H9 (cell line): Measurements from ENCODE around the gene CGGBP1. TPM values are rescaled to one million over a fixed set of nuclear protein-coding genes. Genes with fewer than 3 reads are reported as not detected.
A peak's percentile ranks its signal among the peaks of the same experiment; 100 is the strongest.

Experiments
- DNase-seq: peaks from one replicate; pipeline ENCODE4 v3.0.0-alpha.2; 2017
- H2AFZ ChIP-seq: one replicate; pipeline ENCODE4 v1.6.1; 2013; ENCODE audit warnings: mild to moderate bottlenecking, low read length, control low read depth, moderate library complexity
- H2AK5ac ChIP-seq: 2 replicates; pipeline ENCODE4 v1.6.1; 2013; ENCODE audit warnings: low read length, control low read depth, mixed read lengths; ENCODE audit not compliant: insufficient read length
- H2BK120ac ChIP-seq: one replicate; pipeline ENCODE4 v1.6.1; 2013; ENCODE audit warnings: low read depth, mild to moderate bottlenecking, low read length, control low read depth, inconsistent platforms; ENCODE audit not compliant: poor library complexity, severe bottlenecking
- H2BK12ac ChIP-seq: 2 replicates; pipeline ENCODE4 v1.6.1; 2013; ENCODE audit warnings: low read length, control low read depth, mixed read lengths, low read depth; ENCODE audit not compliant: insufficient read length
- H2BK15ac ChIP-seq: 2 replicates; pipeline ENCODE4 v1.6.1; 2013; ENCODE audit warnings: low read depth, low read length, control low read depth
- H2BK20ac ChIP-seq: one replicate; pipeline ENCODE4 v1.6.1; 2013; ENCODE audit warnings: low read depth, mild to moderate bottlenecking, low read length, control low read depth, inconsistent platforms; ENCODE audit not compliant: poor library complexity, severe bottlenecking
- H2BK5ac ChIP-seq: 2 replicates; pipeline ENCODE4 v1.6.1; 2013; ENCODE audit warnings: low read length, control low read depth, mixed read lengths; ENCODE audit not compliant: insufficient read length
- H3K14ac ChIP-seq: 2 replicates; pipeline ENCODE4 v1.6.1; 2013; ENCODE audit warnings: low read length, control low read depth; ENCODE audit not compliant: insufficient read depth
- H3K18ac ChIP-seq: 2 replicates; pipeline ENCODE4 v1.6.1; 2013; ENCODE audit warnings: low read depth, mild to moderate bottlenecking, mixed read lengths, low read length, control low read depth; ENCODE audit not compliant: insufficient read length
- H3K23ac ChIP-seq: 2 replicates; pipeline ENCODE4 v1.6.1; 2013; ENCODE audit warnings: low read length, control low read depth, mixed read lengths, low read depth; ENCODE audit not compliant: insufficient read length
- H3K23me2 ChIP-seq: 2 replicates; pipeline ENCODE4 v1.6.1; 2013; ENCODE audit warnings: low read depth, mild to moderate bottlenecking, mixed read lengths, low read length, control low read depth; ENCODE audit not compliant: insufficient read length, poor library complexity, severe bottlenecking
- H3K27ac ChIP-seq: 2 replicates; pipeline ENCODE4 v1.5.1; 2013; ENCODE audit warnings: low read length, control low read depth, mixed read lengths, low read depth; ENCODE audit not compliant: insufficient read length
- H3K27me3 ChIP-seq: 2 replicates; pipeline ENCODE4 v1.6.1; 2013; ENCODE audit warnings: low read length, control low read depth, inconsistent platforms; ENCODE audit not compliant: insufficient read depth
- H3K4ac ChIP-seq: 2 replicates; pipeline ENCODE4 v1.6.1; 2013; ENCODE audit warnings: low read depth, mild to moderate bottlenecking, control low read depth, inconsistent platforms, low read length, moderate library complexity
- H3K4me1 ChIP-seq: 2 replicates; pipeline ENCODE4 v1.6.1; 2013; ENCODE audit warnings: low read length, control low read depth, inconsistent platforms; ENCODE audit not compliant: insufficient read depth
- H3K4me2 ChIP-seq: 2 replicates; pipeline ENCODE4 v1.6.1; 2013; ENCODE audit warnings: low read length, control low read depth, mixed read lengths; ENCODE audit not compliant: insufficient read length, insufficient read depth
- H3K56ac ChIP-seq: 2 replicates; pipeline ENCODE4 v1.6.1; 2013; ENCODE audit warnings: low read depth, mild to moderate bottlenecking, mixed read lengths, low read length, control low read depth; ENCODE audit not compliant: insufficient read length
- H3K79me1 ChIP-seq: 2 replicates; pipeline ENCODE4 v1.6.1; 2013; ENCODE audit warnings: low read depth, mild to moderate bottlenecking, moderate library complexity, low read length, control low read depth, inconsistent platforms; ENCODE audit not compliant: insufficient read depth, poor library complexity, severe bottlenecking
- H3K79me2 ChIP-seq: 2 replicates; pipeline ENCODE4 v1.6.1; 2013; ENCODE audit warnings: low read length, control low read depth, inconsistent platforms; ENCODE audit not compliant: insufficient read depth
- H3K9ac ChIP-seq: 2 replicates; pipeline ENCODE4 v1.6.1; 2013; ENCODE audit warnings: low read length, control low read depth, mixed read lengths; ENCODE audit not compliant: insufficient read length; ENCODE audit errors: extremely low read depth
- H3K9me3 ChIP-seq: one replicate; pipeline ENCODE4 v1.6.1; 2013; ENCODE audit warnings: low read depth, low read length, inconsistent platforms; ENCODE audit not compliant: control insufficient read depth
- H3T11ph ChIP-seq: one replicate; pipeline ENCODE4 v1.6.1; 2013; ENCODE audit warnings: mild to moderate bottlenecking, low read length, control low read depth, inconsistent platforms
- H4K20me1 ChIP-seq: one replicate; pipeline ENCODE4 v1.6.1; 2013; ENCODE audit not compliant: control insufficient read depth, insufficient read length, insufficient read depth
- H4K5ac ChIP-seq: 2 replicates; pipeline ENCODE4 v1.6.1; 2013; ENCODE audit warnings: low read depth, mild to moderate bottlenecking, mixed read lengths, low read length, control low read depth; ENCODE audit not compliant: insufficient read length
- H4K8ac ChIP-seq: replicated peaks from 2 replicates; pipeline ENCODE4 v1.6.1; 2013; ENCODE audit warnings: low read length, control low read depth, mixed read lengths, low read depth; ENCODE audit not compliant: insufficient read length
- H4K91ac ChIP-seq: 2 replicates; pipeline ENCODE4 v1.6.1; 2013; ENCODE audit warnings: low read depth, mild to moderate bottlenecking, moderate library complexity, mixed read lengths, low read length, control low read depth; ENCODE audit not compliant: insufficient read length
- H3K27ac Mint-ChIP-seq, 3 experiments: 2 replicates in 2 of 3; 3 replicates in 1 of 3; pipeline ENCODE4 v1.8.0; 2020 to 2021; ENCODE audit warnings: mixed read lengths in 3 of 3, mild to moderate bottlenecking in 1 of 3, moderate library complexity in 1 of 3
- H3K27me3 Mint-ChIP-seq: 2 replicates; pipeline ENCODE4 v1.8.0; 2021; ENCODE audit warnings: low read depth, mild to moderate bottlenecking, moderate library complexity, mixed read lengths
- H3K36me3 Mint-ChIP-seq, 3 experiments: 2 replicates in 2 of 3; 3 replicates in 1 of 3; pipeline ENCODE4 v1.8.0; 2020 to 2021; ENCODE audit warnings: low read depth in 3 of 3, mixed read lengths in 3 of 3; ENCODE audit not compliant: insufficient read depth in 1 of 3
- H3K4me1 Mint-ChIP-seq, 2 experiments: 2 replicates each; pipeline ENCODE4 v1.8.0; 2020; ENCODE audit warnings: mixed read lengths in 2 of 2
- H3K4me3 Mint-ChIP-seq, 2 experiments: 2 replicates in 1 of 2; 3 replicates in 1 of 2; pipeline ENCODE4 v1.8.0; 2020 to 2021; ENCODE audit warnings: mild to moderate bottlenecking in 2 of 2, mixed read lengths in 2 of 2, moderate library complexity in 1 of 2
- H3K9me3 Mint-ChIP-seq, 2 experiments: 2 replicates in 1 of 2; 3 replicates in 1 of 2; pipeline ENCODE4 v1.8.0; 2020; ENCODE audit warnings: mild to moderate bottlenecking in 2 of 2, mixed read lengths in 2 of 2, moderate library complexity in 1 of 2
- WGBS: extraction: QIAGEN DNeasy Blood & Tissue Kit; methylation state at CpG from one replicate; pipeline ENCODE4 v1.1.7; 2013; ENCODE audit warnings: missing lambda C conversion rate, low lambda C conversion rate, mixed read lengths; ENCODE audit not compliant: insufficient read length; ENCODE audit errors: extremely low coverage; 5-methylcytosine and 5-hydroxymethylcytosine counted together
- total RNA-seq: library from RNA; stranded (reverse); gene quantifications from 2 replicates; pipeline ENCODE4 v1.2.1, GENCODE V29; 2021
- TF ChIP-seq, protein P1 (sequence below): fragments of 200-600 bp; sonication (generic); conservative IDR thresholded peaks from 3 replicates; pipeline ENCODE4 v1.8.0; 2021; ENCODE audit warnings: antibody characterized with exemption, mild to moderate bottlenecking

CGGBP1 gene
- total RNA-seq, 1 experiment from 2014 or later, result 75.0 TPM

DNA sequence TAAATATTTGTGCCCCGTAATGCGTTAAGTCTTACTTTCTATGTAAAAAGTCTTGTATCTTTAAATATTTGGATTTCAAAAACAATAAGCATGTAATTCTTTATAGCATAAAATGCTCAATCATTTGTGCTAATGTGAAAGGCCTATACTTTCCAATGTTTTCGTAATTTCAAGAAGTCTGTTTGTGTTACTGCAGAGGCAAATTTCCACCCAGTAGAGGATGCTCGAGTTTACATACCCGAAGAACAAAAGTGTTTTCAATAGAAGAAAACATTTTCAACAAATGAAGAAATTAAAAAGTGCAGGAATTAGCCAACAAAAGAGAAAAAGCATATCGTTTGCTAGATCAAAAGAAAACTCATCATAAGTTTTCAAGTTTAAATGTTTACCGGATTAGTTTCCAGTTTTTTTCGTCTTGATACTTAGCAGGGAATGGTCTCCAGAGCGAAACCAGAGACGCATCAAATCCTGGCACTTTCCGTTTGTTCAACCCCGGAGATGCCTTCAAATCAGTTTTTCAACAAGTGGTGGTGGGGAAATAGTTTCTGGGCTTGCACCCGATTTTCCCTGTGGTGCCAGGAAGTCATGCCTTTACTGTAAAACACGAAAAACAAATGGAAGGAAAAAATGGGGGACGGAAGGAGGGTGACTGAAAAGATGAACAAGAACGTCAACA is 1.0 kb downstream of the CGGBP1 start:
- H3K9me3 ChIP-seq, result no peaks in the 10 kb centered on the region
- Mint-ChIP-seq H3K27me3 (no peaks in the 10 kb centered on the region), H3K4me3 (peak overlapping the region; percentile 96 to 98)

More for the DNA sequence above, 1.0 kb downstream of the CGGBP1 start:
- H4K20me1 ChIP-seq, result no peaks in the 10 kb centered on the region
- H2BK120ac ChIP-seq, result no peak overlapping the region
- H2BK12ac ChIP-seq, result no peak overlapping the region
- H4K91ac ChIP-seq, result no peak overlapping the region
- H3K23ac ChIP-seq, result no peak overlapping the region
- H3K27ac Mint-ChIP-seq, result peak overlapping the region; percentile 84 to 97 (median 95)
- H2BK15ac ChIP-seq, result no peak overlapping the region
- peaks cover 6 to 28% (median 25%) of the 10 kb centered on the region in 3 experiments; a peak in 5 of 7 replicates for H3K36me3 Mint-ChIP-seq
- no peak overlapping the region for H3T11ph ChIP-seq
- H4K5ac ChIP-seq, result no peak overlapping the region
- TF ChIP-seq, protein P1, sequence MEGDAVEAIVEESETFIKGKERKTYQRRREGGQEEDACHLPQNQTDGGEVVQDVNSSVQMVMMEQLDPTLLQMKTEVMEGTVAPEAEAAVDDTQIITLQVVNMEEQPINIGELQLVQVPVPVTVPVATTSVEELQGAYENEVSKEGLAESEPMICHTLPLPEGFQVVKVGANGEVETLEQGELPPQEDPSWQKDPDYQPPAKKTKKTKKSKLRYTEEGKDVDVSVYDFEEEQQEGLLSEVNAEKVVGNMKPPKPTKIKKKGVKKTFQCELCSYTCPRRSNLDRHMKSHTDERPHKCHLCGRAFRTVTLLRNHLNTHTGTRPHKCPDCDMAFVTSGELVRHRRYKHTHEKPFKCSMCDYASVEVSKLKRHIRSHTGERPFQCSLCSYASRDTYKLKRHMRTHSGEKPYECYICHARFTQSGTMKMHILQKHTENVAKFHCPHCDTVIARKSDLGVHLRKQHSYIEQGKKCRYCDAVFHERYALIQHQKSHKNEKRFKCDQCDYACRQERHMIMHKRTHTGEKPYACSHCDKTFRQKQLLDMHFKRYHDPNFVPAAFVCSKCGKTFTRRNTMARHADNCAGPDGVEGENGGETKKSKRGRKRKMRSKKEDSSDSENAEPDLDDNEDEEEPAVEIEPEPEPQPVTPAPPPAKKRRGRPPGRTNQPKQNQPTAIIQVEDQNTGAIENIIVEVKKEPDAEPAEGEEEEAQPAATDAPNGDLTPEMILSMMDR, result no peak
- H3K9ac ChIP-seq, result peak overlapping the region; percentile 48
- H3K79me2 ChIP-seq, result no peaks in the 10 kb centered on the region; the same call in 1 of the 2 replicates
- H3K4me1 Mint-ChIP-seq, result peaks cover 18% of the 10 kb centered on the region in 2 experiments
- no peak overlapping the region for H2AK5ac ChIP-seq
- H3K27ac ChIP-seq, result no peak overlapping the region
- no peak overlapping the region for H3K14ac ChIP-seq
- H4K8ac ChIP-seq, result no peak overlapping the region
- H3K23me2 ChIP-seq, result peaks cover 13% of the 10 kb centered on the region
- no peak overlapping the region for H2AFZ ChIP-seq
- H3K9me3 Mint-ChIP-seq, result peaks cover 0 to 1% of the 10 kb centered on the region in 2 experiments; a peak in 2 of 5 replicates
- WGBS, result no CpG with 5 or more reads among the region's 16 CpGs
- H3K79me1 ChIP-seq, result no peaks in the 10 kb centered on the region
- H3K4me2 ChIP-seq, result peak overlapping the region; percentile 70
- H2BK5ac ChIP-seq, result no peak overlapping the region
- no peak overlapping the region for H3K18ac ChIP-seq
- no peak for DNase-seq
- no peak overlapping the region for H3K56ac ChIP-seq
- no peaks in the 10 kb centered on the region for H3K4me1 ChIP-seq
- H3K27me3 ChIP-seq, result no peaks in the 10 kb centered on the region
- no peak overlapping the region for H2BK20ac ChIP-seq
- H3K4ac ChIP-seq, result no peak overlapping the region
